ENCODE results near the gene DOCK4.

- TF ChIP-seq MAX (IDR thresholded peaks at IDR 0.05): no peak
- no peak for TF ChIP-seq REST (IDR thresholded peaks at IDR 0.05; ENCODE audit: low read depth)
- no peak for TF ChIP-seq NFIC (IDR thresholded peaks at IDR 0.05)
- no peak for TF ChIP-seq YY1 (IDR thresholded peaks at IDR 0.05; ENCODE audit: low read depth)
- TF ChIP-seq TAF1 (IDR thresholded peaks at IDR 0.05; ENCODE audit: low read depth): no peak
- TF ChIP-seq CEBPB (IDR thresholded peaks at IDR 0.05): no peak
- no peak for TF ChIP-seq RAD21 (IDR thresholded peaks at IDR 0.05; ENCODE audit: low read depth)
- TF ChIP-seq TCF12 (IDR thresholded peaks at IDR 0.05; ENCODE audit: low read depth): no peak
- no peak for TF ChIP-seq EP300 (IDR thresholded peaks at IDR 0.05; ENCODE audit: borderline replicate concordance)
- TF ChIP-seq ZBTB7A (IDR thresholded peaks at IDR 0.05; ENCODE audit: low read depth): no peak
These were observed 320.0 kb downstream of the DOCK4 start for GRCh38 chr7:111886233-111886632.
